Upper lobe of left lung (tissue), 4 donors: ENCODE data around the gene IMPACT.

Experiments
- EP300 ChIP-seq, 4 donors: sonication (generic); formaldehyde crosslinking; IDR thresholded peaks; one replicate each; pipeline ENCODE4 v1.5.1; 2017; ENCODE audit warnings: antibody characterized with exemption in 4 of 4, control low read depth in 2 of 4
- POLR2A ChIP-seq, 4 donors: fragments of 450-650 bp; IDR thresholded peaks; one replicate each; pipeline ENCODE4 v1.5.1; 2016 to 2017; ENCODE audit warnings: antibody characterized with exemption in 4 of 4, mild to moderate bottlenecking in 2 of 4
- TF ChIP-seq, protein P1 (sequence below), 6 experiments: fragments of 450-650 bp in 4 of 6; fragments of 200-600 bp in 2 of 6; sonication (generic) in 2 of 6; IDR thresholded peaks; one replicate each; pipeline ENCODE4 v1.5.1; 2016 to 2019; ENCODE audit warnings: antibody characterized with exemption in 6 of 6

- TF ChIP-seq POLR2A (IDR thresholded peaks at IDR 0.05) (no peak), EP300 (IDR thresholded peaks at IDR 0.05) (no peak)
- TF ChIP-seq, protein P1, sequence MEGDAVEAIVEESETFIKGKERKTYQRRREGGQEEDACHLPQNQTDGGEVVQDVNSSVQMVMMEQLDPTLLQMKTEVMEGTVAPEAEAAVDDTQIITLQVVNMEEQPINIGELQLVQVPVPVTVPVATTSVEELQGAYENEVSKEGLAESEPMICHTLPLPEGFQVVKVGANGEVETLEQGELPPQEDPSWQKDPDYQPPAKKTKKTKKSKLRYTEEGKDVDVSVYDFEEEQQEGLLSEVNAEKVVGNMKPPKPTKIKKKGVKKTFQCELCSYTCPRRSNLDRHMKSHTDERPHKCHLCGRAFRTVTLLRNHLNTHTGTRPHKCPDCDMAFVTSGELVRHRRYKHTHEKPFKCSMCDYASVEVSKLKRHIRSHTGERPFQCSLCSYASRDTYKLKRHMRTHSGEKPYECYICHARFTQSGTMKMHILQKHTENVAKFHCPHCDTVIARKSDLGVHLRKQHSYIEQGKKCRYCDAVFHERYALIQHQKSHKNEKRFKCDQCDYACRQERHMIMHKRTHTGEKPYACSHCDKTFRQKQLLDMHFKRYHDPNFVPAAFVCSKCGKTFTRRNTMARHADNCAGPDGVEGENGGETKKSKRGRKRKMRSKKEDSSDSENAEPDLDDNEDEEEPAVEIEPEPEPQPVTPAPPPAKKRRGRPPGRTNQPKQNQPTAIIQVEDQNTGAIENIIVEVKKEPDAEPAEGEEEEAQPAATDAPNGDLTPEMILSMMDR (IDR thresholded peaks at IDR 0.05): no peak
These were observed 39.0 kb downstream of the IMPACT start for GRCh38 chr18:24465486-24465885.
